H1 (cell line): ENCODE results near the gene ERCC6L. TPM values are rescaled to one million over a fixed set of nuclear protein-coding genes. Genes with fewer than 3 reads are reported as not detected.

Source experiments
- CTCF ChIA-PET: fragments of 300-600 bp; sonication (Branson Sonifier 250); formaldehyde crosslinking; loops from one replicate; lab custom pipeline; 2021; ENCODE audit not compliant: partially characterized antibody; lab: Charles Lee
- POLR2A ChIA-PET: fragments of 300-600 bp; sonication (Branson Sonifier 250); formaldehyde crosslinking; loops from one replicate; lab custom pipeline; 2021; ENCODE audit warnings: inconsistent platforms; ENCODE audit not compliant: partially characterized antibody; lab: Charles Lee
- DNase-seq, 2 experiments: peaks; one replicate each; pipeline versions ENCODE4 v3.0.0 to v3.0.0-alpha.2; 2010 to 2022; ENCODE audit warnings: low spot score in 2 of 2, low read depth in 1 of 2, mixed read lengths in 1 of 2
- FAIRE-seq: peaks from 2 replicates; lab custom pipeline; 2011; peaks lifted over from hg19 to GRCh38; lab: Jason Lieb, UNC
- H2AFZ ChIP-seq: 2 replicates; pipeline ENCODE4 v1.8.1; 2012; ENCODE audit warnings: low read length, inconsistent platforms
- H2AK5ac ChIP-seq: 2 replicates; pipeline ENCODE4 v1.6.1; 2013; ENCODE audit warnings: low read depth, low read length
- H2BK120ac ChIP-seq: replicated peaks from 2 replicates; pipeline ENCODE3; 2013; ENCODE audit warnings: low read depth, low read length, inconsistent platforms
- H2BK12ac ChIP-seq: 2 replicates; pipeline ENCODE4 v1.6.1; 2013; ENCODE audit warnings: low read depth, low read length
- H2BK15ac ChIP-seq: 2 replicates; pipeline ENCODE4 v1.6.1; 2013; ENCODE audit warnings: low read length
- H2BK20ac ChIP-seq: 2 replicates; pipeline ENCODE4 v1.6.1; 2013; ENCODE audit warnings: low read length
- H2BK5ac ChIP-seq: 2 replicates; pipeline ENCODE4 v1.6.1; 2013; ENCODE audit warnings: low read depth, low read length
- H3K14ac ChIP-seq: 2 replicates; pipeline ENCODE4 v1.6.1; 2013; ENCODE audit warnings: inconsistent platforms; ENCODE audit not compliant: insufficient read length
- H3K18ac ChIP-seq: 2 replicates; pipeline ENCODE4 v1.6.1; 2013; ENCODE audit warnings: low read length; ENCODE audit errors: extremely low read depth
- H3K23ac ChIP-seq: 2 replicates; pipeline ENCODE4 v1.6.1; 2013; ENCODE audit warnings: inconsistent platforms; ENCODE audit not compliant: insufficient read length
- H3K23me2 ChIP-seq: 2 replicates; pipeline ENCODE4 v1.6.1; 2013; ENCODE audit warnings: low read depth, low read length
- H3K27ac ChIP-seq: 2 replicates; pipeline ENCODE4 v1.6.1; 2011; ENCODE audit warnings: low read depth, low read length, inconsistent platforms
- H3K27me3 ChIP-seq, 4 experiments: replicated peaks in 1 of 4; 1 replicate in 1 of 4; 2 replicates in 3 of 4; pipeline versions ENCODE4 v1.6.1 to v1.8.1; 2011 to 2013; ENCODE audit warnings: low read length in 3 of 4, mild to moderate bottlenecking in 3 of 4, inconsistent platforms in 2 of 4, mixed read lengths in 2 of 4, moderate library complexity in 1 of 4; ENCODE audit not compliant: control insufficient read depth in 3 of 4, insufficient read depth in 3 of 4; ENCODE audit errors: extremely low read depth in 1 of 4
- H3K36me3 ChIP-seq, 4 experiments: 2 replicates each; pipeline versions ENCODE4 v1.6.1 to v1.8.1; 2011 to 2013; ENCODE audit warnings: mild to moderate bottlenecking in 4 of 4, low read length in 3 of 4, moderate library complexity in 2 of 4, control low read depth in 1 of 4, inconsistent platforms in 1 of 4; ENCODE audit not compliant: insufficient read depth in 4 of 4, control insufficient read depth in 2 of 4
- H3K4ac ChIP-seq: replicated peaks from 2 replicates; pipeline ENCODE3; 2013; ENCODE audit warnings: low read length, low read depth, mixed read lengths, inconsistent platforms; ENCODE audit not compliant: insufficient read length
- H3K4me1 ChIP-seq, 4 experiments: replicated peaks in 1 of 4; 1 replicate in 1 of 4; 2 replicates in 3 of 4; pipeline versions ENCODE4 v1.6.1 to v1.8.1; 2011 to 2013; ENCODE audit warnings: low read length in 3 of 4, inconsistent platforms in 2 of 4, mixed read lengths in 1 of 4; ENCODE audit not compliant: insufficient read depth in 4 of 4, control insufficient read depth in 3 of 4
- H3K4me2 ChIP-seq, 2 experiments: 2 replicates each; pipeline versions ENCODE4 v1.6.1 to v1.8.1; 2011 to 2013; ENCODE audit warnings: low read depth in 2 of 2, low read length in 2 of 2, control low read depth in 1 of 2, inconsistent platforms in 1 of 2, mild to moderate bottlenecking in 1 of 2; ENCODE audit not compliant: insufficient read depth in 1 of 2
- H3K4me3 ChIP-seq, 4 experiments: fragments of 200-600, 300-600 bp in 1 of 4; sonication (generic), shearing (Covaris generic), sonication (Bioruptor Twin) in 1 of 4; 2 replicates each; pipeline versions ENCODE4 v1.5.1 to v1.8.1; 2011 to 2016; ENCODE audit warnings: low read length in 4 of 4, low read depth in 3 of 4, control low read depth in 2 of 4, inconsistent platforms in 2 of 4, mild to moderate bottlenecking in 2 of 4, mixed read lengths in 1 of 4, moderate library complexity in 1 of 4; ENCODE audit not compliant: insufficient read depth in 2 of 4; ENCODE audit errors: extremely low read depth in 1 of 4
- H3K56ac ChIP-seq: replicated peaks from 2 replicates; pipeline ENCODE3; 2013; ENCODE audit warnings: low read depth, mild to moderate bottlenecking, mixed read lengths, low read length, inconsistent platforms; ENCODE audit not compliant: insufficient read length
- H3K79me1 ChIP-seq: 2 replicates; pipeline ENCODE4 v1.6.1; 2013; ENCODE audit warnings: low read depth, low read length, control low read depth
- H3K79me2 ChIP-seq, 2 experiments: 2 replicates each; pipeline versions ENCODE4 v1.6.1 to v1.8.1; 2012 to 2013; ENCODE audit warnings: low read length in 2 of 2, mild to moderate bottlenecking in 2 of 2, inconsistent platforms in 1 of 2; ENCODE audit not compliant: insufficient read depth in 2 of 2, control insufficient read depth in 1 of 2
- H3K9ac ChIP-seq, 4 experiments: replicated peaks in 1 of 4; 1 replicate in 1 of 4; 2 replicates in 3 of 4; pipeline versions ENCODE4 v1.6.1 to v1.8.1; 2011 to 2013; ENCODE audit warnings: low read depth in 3 of 4, low read length in 3 of 4, control low read depth in 2 of 4, mild to moderate bottlenecking in 2 of 4, moderate library complexity in 2 of 4, inconsistent platforms in 1 of 4; ENCODE audit errors: extremely low read depth in 1 of 4
- H3K9me3 ChIP-seq, 2 experiments: 2 replicates each; pipeline versions ENCODE4 v1.6.1 to v1.8.1; 2012 to 2013; ENCODE audit warnings: mild to moderate bottlenecking in 2 of 2, moderate library complexity in 2 of 2, control low read depth in 1 of 2, inconsistent platforms in 1 of 2, low read depth in 1 of 2, low read length in 1 of 2, mixed read lengths in 1 of 2; ENCODE audit not compliant: insufficient read depth in 2 of 2
- H4K20me1 ChIP-seq, 2 experiments: replicated peaks in 1 of 2; 2 replicates each; pipeline versions ENCODE3 to v1.8.1; 2011 to 2013; ENCODE audit warnings: inconsistent platforms in 2 of 2, low read length in 2 of 2, mild to moderate bottlenecking in 1 of 2; ENCODE audit not compliant: insufficient read depth in 2 of 2, control insufficient read depth in 1 of 2
- H4K5ac ChIP-seq: 2 replicates; pipeline ENCODE4 v1.6.1; 2013; ENCODE audit warnings: low read length, low read depth, mixed read lengths, inconsistent platforms; ENCODE audit not compliant: insufficient read length
- H4K8ac ChIP-seq: 2 replicates; pipeline ENCODE4 v1.8.0; 2013; ENCODE audit warnings: mild to moderate bottlenecking, moderate library complexity, low read length, inconsistent platforms; ENCODE audit not compliant: insufficient read depth; ENCODE audit errors: extremely low read depth
- H4K91ac ChIP-seq: replicated peaks from 2 replicates; pipeline ENCODE3; 2013; ENCODE audit warnings: low read length, mixed read lengths, inconsistent platforms; ENCODE audit not compliant: insufficient read length
- FOSL1 ChIP-seq: IDR thresholded peaks from 2 replicates; pipeline ENCODE4 v1.6.1; 2011; ENCODE audit warnings: mild to moderate bottlenecking, low read depth, low read length, moderate library complexity; ENCODE audit not compliant: insufficient read depth
- MAFK ChIP-seq: IDR thresholded peaks from 2 replicates; pipeline ENCODE4 v1.6.1; 2012; ENCODE audit warnings: low read depth, mild to moderate bottlenecking, improper control_type of control experiment, low read length
- NANOG ChIP-seq: IDR thresholded peaks from 2 replicates; pipeline ENCODE4 v1.6.1; 2011; ENCODE audit warnings: low read length, low read depth, mild to moderate bottlenecking, inconsistent platforms; ENCODE audit not compliant: insufficient read depth, poor library complexity, severe bottlenecking
- WGBS, 2 experiments: shearing (Covaris generic) in 1 of 2; methylation state at CpG; one replicate each; pipeline versions ENCODE4 v1.1.6 to v1.1.7; 2013 to 2015; ENCODE audit warnings: low lambda C conversion rate in 2 of 2, mixed read lengths in 2 of 2, inconsistent platforms in 1 of 2, low coverage in 1 of 2, missing lambda C conversion rate in 1 of 2; ENCODE audit not compliant: insufficient replicate concordance in 2 of 2, insufficient coverage in 1 of 2, insufficient read length in 1 of 2; ENCODE audit errors: extremely low coverage in 1 of 2, missing lambda C conversion rate in 1 of 2; 5-methylcytosine and 5-hydroxymethylcytosine counted together
- polyA plus RNA-seq, 7 experiments: library from polyadenylated mRNA; depleted of rRNA in 3 of 7; stranded (reverse) in 5 of 7; unstranded in 2 of 7; fragments of >200 nt in 5 of 7; fragments of 200-250 nt in 2 of 7; gene quantifications; 1 replicate in 5 of 7; 2 replicates in 1 of 7; 4 replicates in 1 of 7; pipeline versions ENCODE4 v1.2.1 to v1.2.3, GENCODE V29; 2011 to 2013; ENCODE audit warnings: missing spikeins in 2 of 7, mixed read lengths in 2 of 7
- total RNA-seq: library from RNA; stranded (reverse); fragmentation: NEBNext Ultra II Directional; extraction: Animal tissue kit (Norgen Biotek cat#: 25700); gene quantifications from 2 replicates; pipeline ENCODE4 v1.2.1, GENCODE V29; 2021

Gene ERCC6L
- total and polyA plus RNA-seq, 2 of the 8 experiments (the other 6 are each of a cell fraction or from before 2014, with no cell fraction given): 4.0 to 23.9 TPM

GRCh38 chrX:72202792-72203401, 35.9 kb downstream of the ERCC6L start:
- H3K36me3 ChIP-seq: peaks cover 0 to 20% (median 10%) of the 10 kb centered on the region in 4 experiments; a peak in 5 of 8 replicates
- H2BK5ac ChIP-seq: no peak overlapping the region
- POLR2A ChIA-PET: interaction anchor here (1.3 to 3.7 kb wide), 5 partner anchors 9 to 36 kb away, joined by 3 to 13 read pairs (median 10); partner anchors contain the start of genes ERCC6L and PIN4
- FAIRE-seq: no peak
- H2BK15ac ChIP-seq: no peak overlapping the region
- DNase-seq: no peak
- no peaks in the 10 kb centered on the region for H3K79me1 ChIP-seq
- TF ChIP-seq FOSL1 (no peak), MAFK (no peak), NANOG (no peak)
- H3K4ac ChIP-seq: no peak overlapping the region
- H3K14ac ChIP-seq: no peak overlapping the region
- 30% methylated on average over 2 of the region's 4 CpGs; no CpG with 5 or more reads in 1 of the 2 experiments for WGBS, 2 experiments
- CTCF ChIA-PET: interaction anchor here (0.9 to 1.1 kb wide), 2 partner anchors 40 to 146 kb away, joined by 3 to 7 read pairs; no protein-coding TSS in a partner anchor
- no peaks in the 10 kb centered on the region for H3K27me3 ChIP-seq
- H3K56ac ChIP-seq: no peak overlapping the region
- no peak overlapping the region for H2AK5ac ChIP-seq
- H3K4me3 ChIP-seq: peak overlapping the region in 1 of 4 experiments; percentile 38; a peak in 1 of 8 replicates
- no peak overlapping the region for H3K9ac ChIP-seq
- no peak overlapping the region for H2BK20ac ChIP-seq
- H4K8ac ChIP-seq: no peak overlapping the region
- H3K23ac ChIP-seq: no peak overlapping the region
- H3K79me2 ChIP-seq: no peaks in the 10 kb centered on the region
- no peak overlapping the region for H3K27ac ChIP-seq
- no peaks in the 10 kb centered on the region for H3K9me3 ChIP-seq
- H2BK120ac ChIP-seq: no peak overlapping the region
- no peak overlapping the region; the same call in 1 of the 2 replicates for H3K18ac ChIP-seq
- no peak overlapping the region for H4K5ac ChIP-seq
- H2BK12ac ChIP-seq: no peak overlapping the region
- peak overlapping the region; percentile 74 for H4K91ac ChIP-seq
- peaks cover 0 to 3% of the 10 kb centered on the region in 2 experiments for H4K20me1 ChIP-seq
- peaks cover 0 to 10% (median 7%) of the 10 kb centered on the region in 4 experiments; a peak in 3 of 7 replicates for H3K4me1 ChIP-seq
- H2AFZ ChIP-seq: no peak overlapping the region
- H3K23me2 ChIP-seq: no peaks in the 10 kb centered on the region; the same call in 1 of the 2 replicates
- peak overlapping the region; percentile 42 to 71 for H3K4me2 ChIP-seq
